GM20000 (cell line): Measurements from ENCODE around the gene CSNK2A2.

Source experiments
- DNase-seq: peaks from one replicate; pipeline ENCODE4 v3.0.0; 2012; ENCODE audit warnings: low spot score
- CTCF ChIP-seq: IDR thresholded peaks from 2 replicates; pipeline ENCODE4 v1.5.1; 2012; ENCODE audit warnings: mild to moderate bottlenecking, control low read depth; ENCODE audit errors: extremely low read depth, missing control alignments

CSNK2A2 gene

GRCh38 chr16:58212824-58213655 lies 15.1 kb upstream of the CSNK2A2 start:
- TF ChIP-seq CTCF = no peak
- no peak for DNase-seq

GRCh38 chr16:58211846-58212245 lies 13.9 kb upstream of the CSNK2A2 start:
- TF ChIP-seq CTCF = no peak
- DNase-seq = no peak

DNA sequence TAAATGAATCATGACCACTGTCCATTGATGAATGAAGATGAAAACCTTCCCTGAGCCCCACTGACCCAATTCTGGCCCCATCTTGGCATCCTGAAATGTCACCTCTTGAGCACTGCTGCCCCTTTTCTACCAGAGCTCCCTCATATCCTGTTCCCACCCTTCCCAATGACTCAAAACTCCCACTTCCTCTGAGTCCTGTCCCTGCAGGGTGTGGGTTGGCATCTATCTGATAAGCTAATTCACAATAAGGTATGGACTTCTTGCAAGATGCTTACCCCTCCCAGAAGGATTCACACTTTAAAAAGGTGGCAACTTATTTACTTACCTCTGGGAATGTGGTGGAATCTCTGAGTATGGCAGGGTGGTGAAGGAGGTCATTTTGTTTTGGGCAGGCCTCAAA lies 13.3 kb upstream of the CSNK2A2 start:
- TF ChIP-seq CTCF = no peak

GRCh38 chr16:58205276-58206036 lies 7.5 kb upstream of the CSNK2A2 start:
- no peak for DNase-seq

More for the DNA sequence above, 13.3 kb upstream of the CSNK2A2 start:
- no peak for DNase-seq

GRCh38 chr16:58201163-58201562 lies 3.3 kb upstream of the CSNK2A2 start:
- TF ChIP-seq CTCF = no peak
- no peak for DNase-seq

More at GRCh38 chr16:58205276-58206036, 7.5 kb upstream of the CSNK2A2 start:
- TF ChIP-seq CTCF = no peak

- DNase-seq = no peak
- no peak for TF ChIP-seq CTCF
Observed at GRCh38 chr16:58200004-58200797, 2.3 kb upstream of the CSNK2A2 start.
